SIG-M5 treated with dmso at 0.1 percent for 504 hours (cell line): Measurements from ENCODE around the gene XAGE3.
"Not testable (repeated sequence)": the region's sequence is repeated elsewhere in the genome, so short reads cannot be mapped to it uniquely, and the experiment has no call there.

Source experiments
- DNase-seq: peaks from one replicate; lab custom pipeline; 2025; ENCODE audit not compliant: unreplicated experiment; lab: John Stamatoyannopoulos, UW

The XAGE3 gene

DNA sequence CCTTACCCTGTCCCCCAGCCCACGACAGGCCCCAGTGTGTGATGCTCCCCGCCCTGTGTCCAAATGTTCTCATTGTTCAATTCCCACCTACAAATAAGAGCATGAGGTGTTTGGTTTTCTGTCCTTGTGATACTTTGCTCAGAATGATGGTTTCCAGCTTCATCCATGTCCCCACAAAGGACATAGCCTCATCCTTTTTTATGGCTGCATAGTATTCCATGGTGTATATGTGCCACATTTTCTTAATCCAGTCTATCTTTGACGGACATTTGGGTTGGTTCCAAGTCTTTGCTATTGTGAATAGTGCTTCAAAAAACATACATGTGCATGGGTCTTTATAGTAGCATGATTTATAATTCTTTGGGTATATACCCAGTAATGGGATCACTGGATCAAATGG lies 24.3 kb downstream of the XAGE3 start:
- DNase-seq, result not testable (repeated sequence)

DNA sequence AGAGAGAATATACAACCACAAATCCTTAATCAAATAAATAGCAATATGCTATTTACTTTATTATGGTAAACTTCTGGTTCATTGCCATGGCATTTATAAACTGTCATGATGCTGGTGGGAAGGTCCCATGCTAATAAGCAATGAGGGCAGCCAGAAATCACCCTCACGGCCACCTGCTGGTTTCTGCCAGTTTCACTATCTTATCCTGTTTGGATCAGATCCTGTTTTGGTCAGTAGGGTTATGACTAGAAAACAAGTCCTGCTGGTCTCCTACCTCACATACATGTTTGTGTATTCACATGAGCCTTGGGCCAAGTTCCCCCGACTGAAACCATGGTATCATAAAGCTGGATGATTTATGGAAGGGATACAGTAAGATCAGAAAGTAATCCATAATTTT lies 28.7 kb downstream of the XAGE3 start:
- no peak for DNase-seq

DNA sequence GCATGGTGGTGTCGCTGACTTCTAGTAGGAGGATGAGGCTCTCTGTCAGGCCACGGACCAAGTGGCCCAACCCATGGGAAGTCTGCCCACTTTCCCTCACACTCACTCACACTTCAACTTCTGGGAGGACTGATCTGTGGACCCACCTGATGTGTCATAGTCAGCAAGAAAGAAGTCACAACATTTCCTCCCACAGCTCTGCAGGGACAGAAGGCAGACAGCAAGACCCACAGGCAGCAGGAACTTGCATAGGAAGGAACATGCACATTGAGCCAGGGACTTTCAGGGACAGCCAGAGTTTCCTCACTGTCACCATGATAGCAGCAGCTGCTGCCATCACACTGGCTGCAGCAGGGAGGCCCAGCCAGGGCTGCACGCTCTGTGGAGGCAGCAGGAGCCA lies 37.3 kb downstream of the XAGE3 start:
- no peak for DNase-seq

DNA sequence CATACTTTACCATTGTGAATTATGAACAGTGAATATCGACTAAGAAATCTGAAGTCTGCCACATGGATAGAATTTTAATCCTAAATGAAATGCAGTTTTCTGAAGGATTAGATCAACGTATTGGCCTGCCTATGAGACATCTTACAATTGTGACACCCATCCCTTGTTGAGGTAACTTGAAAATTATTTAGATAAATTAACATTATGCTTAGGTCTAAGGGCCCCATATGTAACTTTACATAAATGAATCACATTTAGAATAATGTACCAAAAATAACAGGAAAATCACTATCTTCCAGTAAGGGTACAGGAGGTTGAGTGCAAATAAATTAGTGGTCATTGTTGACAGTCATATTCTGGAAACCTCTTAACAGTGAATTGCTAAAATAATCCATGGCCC lies 43.3 kb downstream of the XAGE3 start:
- DNase-seq, result no peak

DNA sequence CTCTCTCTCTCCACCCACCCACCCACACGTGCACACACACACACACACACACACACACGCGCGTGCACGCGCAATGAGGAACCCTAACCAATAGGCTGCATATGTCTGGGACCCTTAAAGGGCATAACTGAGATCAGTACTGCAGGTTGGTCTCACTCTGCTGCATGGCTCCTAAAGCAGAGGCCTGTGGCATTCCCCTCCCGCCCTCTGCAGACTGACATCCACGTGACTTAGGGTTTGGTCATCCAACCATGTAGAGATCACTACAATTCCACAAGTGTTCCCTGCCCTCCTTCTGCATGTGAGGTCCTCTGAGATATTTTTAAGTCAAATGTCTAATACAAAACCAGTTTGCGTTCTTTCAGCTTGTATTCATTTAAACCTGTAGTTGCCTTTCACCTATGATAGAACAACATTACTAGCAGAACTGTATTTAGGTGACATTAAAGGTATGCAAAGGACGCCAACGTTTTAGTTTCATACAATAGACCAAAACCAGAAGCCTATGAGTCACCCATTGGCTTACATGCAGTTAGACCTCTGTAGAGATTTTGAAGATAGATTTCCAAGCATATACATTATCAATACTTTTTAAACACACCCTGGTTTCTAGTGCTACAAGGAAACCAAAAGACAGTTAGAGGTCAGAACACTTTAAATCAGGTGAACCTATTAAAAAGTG lies 46.7 kb downstream of the XAGE3 start:
- DNase-seq, result no peak

DNA sequence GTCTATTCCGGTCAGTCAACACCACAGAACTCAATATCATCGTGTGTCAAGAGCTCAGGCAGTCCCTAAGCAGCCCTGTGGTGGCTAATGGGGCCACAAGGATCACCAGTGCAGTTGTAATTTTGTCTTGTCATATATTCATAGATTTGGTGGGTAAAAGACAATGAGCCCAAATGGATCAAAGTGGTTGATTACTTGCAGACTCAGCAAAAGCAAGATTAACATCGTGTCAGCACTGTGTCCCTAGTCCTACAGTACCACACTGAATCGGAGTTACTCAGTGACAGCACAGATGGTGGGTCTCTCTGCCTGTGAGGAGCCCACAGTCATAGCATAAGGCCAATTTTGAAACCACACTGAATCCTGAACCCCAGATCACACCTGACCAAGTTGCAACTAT lies 48.1 kb downstream of the XAGE3 start:
- no peak for DNase-seq
